Nucleus accumbens (tissue), 56 donors: ENCODE data around the gene TDP1.
A peak's percentile ranks its signal among the peaks of the same experiment; 100 is the strongest.

ENCODE experiments used
- DNase-seq, 56 donors: peaks; one replicate each; lab custom pipeline; 2025; lab: John Stamatoyannopoulos, UW

The TDP1 gene

GRCh38 chr14:90039253-90040010 lies 83.7 kb downstream of the TDP1 start:
- no peak for DNase-seq

GRCh38 chr14:90040411-90040810 lies 84.7 kb downstream of the TDP1 start:
- DNase-seq = no peak

GRCh38 chr14:90042496-90043252 lies 86.9 kb downstream of the TDP1 start:
- DNase-seq = no peak

- no peak for DNase-seq
Measured at GRCh38 chr14:90045616-90046015, 89.9 kb downstream of the TDP1 start.

GRCh38 chr14:90049390-90049789 lies 93.7 kb downstream of the TDP1 start:
- no peak for DNase-seq

GRCh38 chr14:90050271-90050670 lies 94.5 kb downstream of the TDP1 start:
- DNase-seq = no peak

GRCh38 chr14:90053044-90053443 lies 97.3 kb downstream of the TDP1 start:
- DNase-seq = no peak

- no peak for DNase-seq
Measured at GRCh38 chr14:90054803-90055202, 99.1 kb downstream of the TDP1 start.

- DNase-seq = no peak
Measured at GRCh38 chr14:90056826-90057225, 101.1 kb downstream of the TDP1 start.

GRCh38 chr14:90058876-90059458 lies 103.2 kb downstream of the TDP1 start:
- DNase-seq = no peak

- peak in 51 of 56 donors; percentile 9 to 84 (median 54) for DNase-seq
Measured at GRCh38 chr14:90060312-90060964, 104.7 kb downstream of the TDP1 start.

GRCh38 chr14:90060965-90061684 lies 105.4 kb downstream of the TDP1 start:
- DNase-seq = peak in 1 of 56 donors; percentile 10

- peak in 1 of 56 donors; percentile 4 for DNase-seq
Measured at GRCh38 chr14:90061685-90062126, 106.0 kb downstream of the TDP1 start, which contains the start of gene KCNK13. Gene KCNK13, plus strand, starts transcription at chr14:90061994. Its CDS starts 212 bp downstream, at chr14:90062206.

GRCh38 chr14:90062127-90062794 lies 106.5 kb downstream of the TDP1 start:
- DNase-seq = no peak

GRCh38 chr14:90062822-90063539 lies 107.3 kb downstream of the TDP1 start:
- DNase-seq = no peak

- DNase-seq = no peak
Measured at GRCh38 chr14:90072350-90072749, 116.6 kb downstream of the TDP1 start.

GRCh38 chr14:90079576-90079975 lies 123.8 kb downstream of the TDP1 start:
- no peak for DNase-seq

- peak in 16 of 56 donors; percentile 7 to 49 (median 16) for DNase-seq
Measured at GRCh38 chr14:90087433-90087832, 131.7 kb downstream of the TDP1 start.

- DNase-seq = no peak
Measured at GRCh38 chr14:90088176-90088575, 132.4 kb downstream of the TDP1 start.
